ENCODE results near the gene RIPOR1.

The RIPOR1 gene

DNA sequence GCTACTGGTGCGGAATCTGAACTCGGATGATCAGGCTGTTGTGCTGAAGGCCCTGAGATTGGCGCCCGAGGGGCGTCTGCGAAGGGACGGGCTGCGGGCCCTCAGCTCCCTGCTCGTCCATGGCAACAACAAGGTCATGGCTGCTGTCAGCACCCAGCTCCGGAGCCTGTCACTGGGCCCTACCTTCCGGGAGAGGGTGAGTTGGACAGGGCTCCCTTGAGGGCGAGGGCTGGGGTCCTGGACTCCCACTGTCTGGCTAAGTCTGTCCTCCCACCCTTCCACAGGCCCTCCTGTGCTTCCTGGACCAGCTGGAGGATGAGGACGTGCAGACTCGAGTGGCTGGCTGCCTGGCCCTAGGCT is 17.0 kb downstream of the RIPOR1 start:
- H3K27me3 ChIP-seq (ENCODE audit: control insufficient read depth in 5 of 5, insufficient read depth in 4 of 5, low read length in 5 of 5): no peaks in the 10 kb centered on the region
- no peak overlapping the region for H3K4me3 ChIP-seq (ENCODE audit: low read depth in 1 of 5, low read length in 5 of 5)
- H3K9me3 ChIP-seq (ENCODE audit: control insufficient read depth in 5 of 5, low read length in 5 of 5): no peaks in the 10 kb centered on the region
- peaks cover 10 to 72% (median 20%) of the 10 kb centered on the region in 5 donors for H3K4me1 ChIP-seq (ENCODE audit: control insufficient read depth in 5 of 5, insufficient read depth in 5 of 5, low read length in 5 of 5)
- peaks cover 0 to 84% (median 69%) of the 10 kb centered on the region in 5 donors for H3K36me3 ChIP-seq (ENCODE audit: control insufficient read depth in 5 of 5, insufficient read depth in 5 of 5, low read length in 5 of 5)
- H3K27ac ChIP-seq (ENCODE audit: low read depth, low read length): peak overlapping the region; percentile 2
- H3K9ac ChIP-seq (ENCODE audit: low read length in 5 of 5): no peak overlapping the region

DNA sequence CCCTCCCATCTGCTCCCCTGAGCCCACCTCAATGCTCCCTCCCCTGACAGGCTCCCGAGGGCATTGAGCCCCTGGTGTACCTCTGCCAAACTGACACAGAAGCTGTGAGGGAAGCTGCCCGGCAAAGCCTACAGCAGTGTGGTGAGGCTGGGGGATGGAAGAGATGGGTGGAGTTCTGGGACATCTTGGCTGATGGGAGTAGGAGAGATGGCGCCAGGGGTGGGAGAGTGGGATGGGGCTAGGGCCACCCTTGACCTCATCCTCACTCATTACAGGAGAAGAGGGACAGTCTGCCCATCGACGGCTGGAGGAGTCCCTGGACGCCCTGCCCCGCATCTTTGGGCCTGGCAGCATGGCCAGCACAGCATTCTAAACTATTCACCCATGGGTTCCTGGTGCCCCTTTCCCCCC is 17.5 kb downstream of the RIPOR1 start:
- Histone ChIP-seq H3K9ac (ENCODE audit: low read length in 5 of 5) (peak overlapping the region in 1 of 5 donors; percentile 5), H3K36me3 (ENCODE audit: control insufficient read depth in 5 of 5, insufficient read depth in 5 of 5, low read length in 5 of 5) (peaks cover 0 to 79% (median 65%) of the 10 kb centered on the region in 5 donors), H3K4me3 (ENCODE audit: low read depth in 1 of 5, low read length in 5 of 5) (no peak overlapping the region), H3K4me1 (ENCODE audit: control insufficient read depth in 5 of 5, insufficient read depth in 5 of 5, low read length in 5 of 5) (peaks cover 8 to 70% (median 20%) of the 10 kb centered on the region in 5 donors), H3K27ac (ENCODE audit: low read depth, low read length) (peak overlapping the region; percentile 2), H3K9me3 (ENCODE audit: control insufficient read depth in 5 of 5, low read length in 5 of 5) (no peaks in the 10 kb centered on the region), H3K27me3 (ENCODE audit: control insufficient read depth in 5 of 5, insufficient read depth in 4 of 5, low read length in 5 of 5) (no peaks in the 10 kb centered on the region)

DNA sequence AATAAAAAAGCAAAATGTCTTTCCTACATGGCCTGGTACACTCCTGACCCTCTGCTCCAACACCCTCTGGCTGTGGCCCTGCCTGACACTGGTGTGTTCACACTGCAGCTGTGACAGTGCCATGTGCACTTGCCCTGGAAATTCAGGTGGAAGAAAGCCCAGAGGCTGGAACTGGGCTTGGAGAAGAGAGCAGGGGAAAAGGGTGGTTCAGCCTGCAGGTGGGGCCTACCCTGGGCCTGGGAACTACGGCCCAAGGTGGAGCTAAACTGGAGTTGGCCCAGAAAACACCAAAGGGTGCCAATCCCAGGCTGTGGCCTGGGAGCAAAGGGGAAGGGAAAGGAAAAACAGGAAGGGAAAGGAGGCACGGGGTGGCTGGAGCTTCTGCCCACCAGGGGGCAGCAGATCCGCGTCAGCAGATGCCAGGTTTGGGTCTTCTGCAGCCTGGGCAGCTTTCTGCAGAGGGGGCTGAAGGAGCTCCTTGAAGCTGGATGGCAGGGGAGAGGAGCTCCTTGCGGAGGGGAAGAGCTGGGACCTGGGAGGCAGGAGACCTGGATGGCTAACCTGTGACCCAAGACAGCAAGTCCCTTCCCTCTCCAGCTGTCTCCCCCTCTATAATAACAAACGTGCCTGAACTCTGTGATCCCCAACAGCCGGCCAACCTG is 18.3 kb downstream of the RIPOR1 start:
- H3K9ac ChIP-seq (ENCODE audit: low read length in 5 of 5): peak overlapping the region in 1 of 5 donors; percentile 5
- H3K4me1 ChIP-seq (ENCODE audit: control insufficient read depth in 5 of 5, insufficient read depth in 5 of 5, low read length in 5 of 5): peaks cover 8 to 63% (median 20%) of the 10 kb centered on the region in 5 donors
- H3K27ac ChIP-seq (ENCODE audit: low read depth, low read length): no peak overlapping the region
- H3K36me3 ChIP-seq (ENCODE audit: control insufficient read depth in 5 of 5, insufficient read depth in 5 of 5, low read length in 5 of 5): peaks cover 0 to 71% (median 57%) of the 10 kb centered on the region in 5 donors
- no peaks in the 10 kb centered on the region for H3K9me3 ChIP-seq (ENCODE audit: control insufficient read depth in 5 of 5, low read length in 5 of 5)
- no peaks in the 10 kb centered on the region for H3K27me3 ChIP-seq (ENCODE audit: control insufficient read depth in 5 of 5, insufficient read depth in 4 of 5, low read length in 5 of 5)
- H3K4me3 ChIP-seq (ENCODE audit: low read depth in 1 of 5, low read length in 5 of 5): no peak overlapping the region

DNA sequence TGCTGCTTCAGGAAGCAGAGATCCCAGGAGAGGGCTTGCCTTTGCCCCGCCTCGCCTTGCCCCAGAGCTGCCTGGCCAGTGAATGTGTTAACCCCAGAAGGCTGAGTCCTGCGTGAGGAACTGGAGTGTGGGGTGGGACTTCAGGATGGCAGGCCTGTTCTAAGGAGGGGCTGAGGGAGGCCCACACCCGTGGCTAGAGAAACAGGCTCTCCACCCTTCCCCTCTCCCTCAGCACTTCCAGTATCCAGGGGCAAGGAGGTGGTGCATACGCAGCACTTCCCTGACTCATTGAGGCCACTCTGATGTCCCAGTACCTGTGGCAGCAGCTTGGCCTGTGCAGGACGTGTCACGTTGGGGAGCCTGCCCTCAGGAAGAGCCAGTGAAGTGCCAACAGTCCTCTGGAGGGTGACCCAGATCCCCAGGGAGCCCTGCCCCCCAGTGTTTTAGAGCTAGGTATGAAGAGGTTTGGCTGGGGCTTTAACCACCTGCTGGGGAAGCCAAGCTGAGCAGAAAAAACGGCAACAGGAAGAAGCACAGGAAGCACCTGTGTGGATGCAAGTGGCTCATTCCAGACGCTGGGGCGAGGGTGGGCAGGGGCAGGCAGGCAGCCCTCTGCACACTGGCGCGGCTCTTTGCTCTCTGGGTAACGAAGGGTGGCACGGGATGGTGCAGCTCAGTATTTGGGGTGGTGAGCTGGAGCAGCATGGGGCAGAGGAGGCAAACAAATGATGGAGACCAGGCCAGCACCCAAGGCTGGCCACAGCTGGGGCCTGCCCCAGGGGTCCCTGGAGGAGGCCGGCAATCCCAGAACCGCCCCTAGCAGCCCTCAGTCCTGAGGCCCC is 19.0 kb downstream of the RIPOR1 start:
- no peaks in the 10 kb centered on the region for H3K9me3 ChIP-seq (ENCODE audit: control insufficient read depth in 5 of 5, low read length in 5 of 5)
- H3K27me3 ChIP-seq (ENCODE audit: control insufficient read depth in 5 of 5, insufficient read depth in 4 of 5, low read length in 5 of 5): no peaks in the 10 kb centered on the region
- no peak overlapping the region for H3K27ac ChIP-seq (ENCODE audit: low read depth, low read length)
- H3K4me3 ChIP-seq (ENCODE audit: low read depth in 1 of 5, low read length in 5 of 5): no peak overlapping the region
- peak overlapping the region in 1 of 5 donors; percentile 13 for H3K9ac ChIP-seq (ENCODE audit: low read length in 5 of 5)
- peaks cover 0 to 64% (median 49%) of the 10 kb centered on the region in 5 donors for H3K36me3 ChIP-seq (ENCODE audit: control insufficient read depth in 5 of 5, insufficient read depth in 5 of 5, low read length in 5 of 5)
- H3K4me1 ChIP-seq (ENCODE audit: control insufficient read depth in 5 of 5, insufficient read depth in 5 of 5, low read length in 5 of 5): peaks cover 8 to 63% (median 25%) of the 10 kb centered on the region in 5 donors

DNA sequence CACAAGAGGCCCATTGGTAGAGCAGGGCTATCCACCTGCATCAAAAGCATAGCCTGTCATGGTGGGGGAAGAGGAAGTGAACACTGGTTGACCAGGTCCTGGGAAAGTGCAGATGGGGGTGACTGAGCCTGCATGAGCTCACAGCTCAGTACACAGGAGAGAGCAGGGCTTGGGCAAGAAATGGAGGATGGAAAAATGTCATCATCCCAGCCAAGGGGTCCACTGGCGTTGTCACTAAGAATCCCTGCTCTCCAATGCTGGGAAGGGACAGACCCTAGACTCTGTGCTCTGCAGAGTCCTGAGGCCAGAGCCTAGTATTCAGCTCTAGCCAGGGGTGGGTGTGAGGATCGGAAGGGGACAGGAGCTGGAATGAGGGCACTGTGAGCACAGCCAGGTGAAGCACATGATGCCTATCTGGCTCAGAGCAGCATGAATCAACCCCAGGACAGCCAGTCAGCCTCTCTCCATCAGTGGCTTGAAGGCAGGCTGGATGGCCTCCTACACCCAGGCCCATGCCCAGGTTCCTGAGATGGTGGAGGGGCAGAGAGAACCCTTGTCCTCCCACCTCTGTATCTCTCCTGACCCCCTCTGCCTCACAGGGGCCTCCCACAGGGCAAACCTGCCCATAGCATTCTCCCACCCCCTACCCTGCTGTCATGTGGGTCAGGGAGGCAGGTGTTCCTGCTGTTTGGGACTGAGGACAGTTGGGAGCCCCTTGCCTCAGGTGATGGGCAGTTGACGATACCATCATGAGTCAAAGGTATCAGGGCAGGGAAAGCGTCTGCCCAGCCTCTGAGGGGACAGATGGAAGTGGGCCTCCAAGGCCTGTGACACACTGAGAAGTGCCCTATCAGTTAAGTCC is 19.9 kb downstream of the RIPOR1 start:
- H3K9ac ChIP-seq (ENCODE audit: low read length in 5 of 5): peak overlapping the region in 1 of 5 donors; percentile 0
- H3K36me3 ChIP-seq (ENCODE audit: control insufficient read depth in 5 of 5, insufficient read depth in 5 of 5, low read length in 5 of 5): peaks cover 0 to 55% (median 41%) of the 10 kb centered on the region in 5 donors
- H3K27me3 ChIP-seq (ENCODE audit: control insufficient read depth in 5 of 5, insufficient read depth in 4 of 5, low read length in 5 of 5): no peaks in the 10 kb centered on the region
- H3K4me1 ChIP-seq (ENCODE audit: control insufficient read depth in 5 of 5, insufficient read depth in 5 of 5, low read length in 5 of 5): peaks cover 8 to 61% (median 25%) of the 10 kb centered on the region in 5 donors
- H3K9me3 ChIP-seq (ENCODE audit: control insufficient read depth in 5 of 5, low read length in 5 of 5): no peaks in the 10 kb centered on the region
- H3K4me3 ChIP-seq (ENCODE audit: low read depth in 1 of 5, low read length in 5 of 5): no peak overlapping the region
- no peak overlapping the region for H3K27ac ChIP-seq (ENCODE audit: low read depth, low read length)

DNA sequence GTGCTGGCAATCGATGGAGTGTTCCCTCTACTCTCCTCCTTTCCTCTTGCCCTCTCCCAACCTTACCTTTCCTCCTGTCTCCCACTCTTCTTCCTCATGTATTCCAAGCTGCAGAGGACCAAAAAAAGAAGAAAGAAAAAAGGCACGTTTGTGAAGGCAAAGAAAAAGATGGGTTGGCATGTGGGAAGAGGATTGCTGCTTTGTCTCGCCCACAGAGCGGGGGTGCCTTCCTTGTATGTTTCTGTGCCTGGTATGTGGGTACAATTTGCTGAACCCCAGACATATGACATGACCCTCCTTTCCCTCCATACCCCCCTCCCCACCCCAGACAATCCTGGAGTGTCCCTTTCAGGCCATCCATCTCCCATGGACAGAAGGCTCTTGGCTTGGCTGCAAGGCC is 20.6 kb downstream of the RIPOR1 start:
- Histone ChIP-seq H3K36me3 (ENCODE audit: control insufficient read depth in 5 of 5, insufficient read depth in 5 of 5, low read length in 5 of 5) (peaks cover 0 to 48% (median 33%) of the 10 kb centered on the region in 5 donors), H3K27me3 (ENCODE audit: control insufficient read depth in 5 of 5, insufficient read depth in 4 of 5, low read length in 5 of 5) (no peaks in the 10 kb centered on the region), H3K4me1 (ENCODE audit: control insufficient read depth in 5 of 5, insufficient read depth in 5 of 5, low read length in 5 of 5) (peaks cover 8 to 53% (median 25%) of the 10 kb centered on the region in 5 donors), H3K9ac (ENCODE audit: low read length in 5 of 5) (no peak overlapping the region), H3K4me3 (ENCODE audit: low read depth in 1 of 5, low read length in 5 of 5) (no peak overlapping the region), H3K27ac (ENCODE audit: low read depth, low read length) (no peak overlapping the region), H3K9me3 (ENCODE audit: control insufficient read depth in 5 of 5, low read length in 5 of 5) (no peaks in the 10 kb centered on the region)

DNA sequence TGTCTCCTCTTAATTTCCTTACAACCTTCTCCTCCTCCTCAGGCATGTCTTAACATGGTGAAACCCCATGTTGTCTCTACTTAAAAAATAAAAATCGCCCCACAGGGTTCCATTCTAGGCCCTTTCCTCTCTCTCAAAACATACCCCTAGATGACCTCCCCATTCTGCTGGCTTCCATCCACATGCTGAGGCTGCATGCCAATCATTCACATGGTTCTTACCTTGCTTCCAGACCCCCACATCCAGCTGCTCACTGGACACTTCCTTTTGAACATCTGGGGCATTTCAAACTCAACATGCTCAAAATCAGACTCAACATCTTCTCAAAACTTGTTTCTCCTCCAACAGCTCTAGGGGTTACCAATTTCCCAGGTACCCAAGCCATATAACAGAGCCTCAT is 21.3 kb downstream of the RIPOR1 start:
- Histone ChIP-seq H3K4me1 (ENCODE audit: control insufficient read depth in 5 of 5, insufficient read depth in 5 of 5, low read length in 5 of 5) (peaks cover 8 to 46% (median 25%) of the 10 kb centered on the region in 5 donors), H3K27ac (ENCODE audit: low read depth, low read length) (no peak overlapping the region), H3K4me3 (ENCODE audit: low read depth in 1 of 5, low read length in 5 of 5) (no peak overlapping the region), H3K36me3 (ENCODE audit: control insufficient read depth in 5 of 5, insufficient read depth in 5 of 5, low read length in 5 of 5) (peaks cover 0 to 41% (median 26%) of the 10 kb centered on the region in 5 donors), H3K9me3 (ENCODE audit: control insufficient read depth in 5 of 5, low read length in 5 of 5) (no peaks in the 10 kb centered on the region), H3K27me3 (ENCODE audit: control insufficient read depth in 5 of 5, insufficient read depth in 4 of 5, low read length in 5 of 5) (no peaks in the 10 kb centered on the region), H3K9ac (ENCODE audit: low read length in 5 of 5) (peak overlapping the region in 1 of 5 donors; percentile 36)

DNA sequence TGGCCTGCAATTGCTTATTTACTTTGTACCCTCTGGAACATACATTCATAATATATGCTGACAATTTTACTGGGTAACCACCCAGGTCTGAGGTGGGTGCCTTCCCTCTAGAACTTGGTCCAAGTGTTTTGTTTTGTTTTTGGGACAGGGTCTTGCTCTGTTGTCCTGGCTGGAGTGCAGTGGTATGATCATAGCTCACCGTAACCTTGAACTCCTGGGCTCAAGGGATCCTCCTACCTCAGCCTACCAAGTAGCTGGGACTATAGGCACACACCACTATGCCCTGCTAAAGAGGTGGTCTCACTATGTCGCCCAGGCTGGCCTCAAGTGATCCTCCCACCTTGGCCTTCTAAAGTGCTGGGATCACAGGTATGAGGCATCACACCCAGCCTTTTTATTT is 22.5 kb downstream of the RIPOR1 start:
- Histone ChIP-seq H3K36me3 (ENCODE audit: control insufficient read depth in 5 of 5, insufficient read depth in 5 of 5, low read length in 5 of 5) (peaks cover 0 to 29% (median 15%) of the 10 kb centered on the region in 5 donors), H3K9me3 (ENCODE audit: control insufficient read depth in 5 of 5, low read length in 5 of 5) (no peaks in the 10 kb centered on the region), H3K9ac (ENCODE audit: low read length in 5 of 5) (no peak overlapping the region), H3K4me3 (ENCODE audit: low read depth in 1 of 5, low read length in 5 of 5) (no peak overlapping the region), H3K4me1 (ENCODE audit: control insufficient read depth in 5 of 5, insufficient read depth in 5 of 5, low read length in 5 of 5) (peaks cover 8 to 39% (median 24%) of the 10 kb centered on the region in 5 donors), H3K27ac (ENCODE audit: low read depth, low read length) (no peak overlapping the region), H3K27me3 (ENCODE audit: control insufficient read depth in 5 of 5, insufficient read depth in 4 of 5, low read length in 5 of 5) (no peaks in the 10 kb centered on the region)

DNA sequence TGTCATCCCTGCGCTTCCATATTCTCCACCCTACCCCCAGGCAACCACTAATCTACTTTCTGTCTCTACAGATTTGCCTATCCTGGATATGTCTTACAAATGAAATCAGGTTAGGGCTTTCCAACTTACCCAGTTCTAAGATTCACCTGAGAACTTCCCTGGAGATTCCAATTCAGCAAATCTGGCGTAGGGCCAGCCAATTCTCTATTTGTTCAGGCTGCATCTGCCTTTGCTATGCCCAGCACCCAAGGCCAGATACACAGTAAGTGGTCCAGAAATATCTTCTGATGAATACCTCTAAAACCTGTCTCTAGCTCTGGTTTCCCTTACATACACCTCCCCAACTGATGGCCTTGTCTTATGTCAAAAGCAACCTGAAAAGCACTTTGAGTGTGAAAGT is 23.3 kb downstream of the RIPOR1 start:
- Histone ChIP-seq H3K9ac (ENCODE audit: low read length in 5 of 5) (no peak overlapping the region), H3K9me3 (ENCODE audit: control insufficient read depth in 5 of 5, low read length in 5 of 5) (no peaks in the 10 kb centered on the region), H3K27ac (ENCODE audit: low read depth, low read length) (no peak overlapping the region), H3K4me1 (ENCODE audit: control insufficient read depth in 5 of 5, insufficient read depth in 5 of 5, low read length in 5 of 5) (peaks cover 4 to 30% (median 15%) of the 10 kb centered on the region in 5 donors), H3K4me3 (ENCODE audit: low read depth in 1 of 5, low read length in 5 of 5) (no peak overlapping the region), H3K27me3 (ENCODE audit: control insufficient read depth in 5 of 5, insufficient read depth in 4 of 5, low read length in 5 of 5) (no peaks in the 10 kb centered on the region), H3K36me3 (ENCODE audit: control insufficient read depth in 5 of 5, insufficient read depth in 5 of 5, low read length in 5 of 5) (peaks cover 0 to 20% (median 7%) of the 10 kb centered on the region in 5 donors)
